Body of pancreas (tissue), 4 donors: ENCODE measurements around the gene ABHD17A. TPM values are rescaled to one million over a fixed set of nuclear protein-coding genes. Genes with fewer than 3 reads are reported as not detected.

Experiments
- ATAC-seq: fragments of 150-250 bp; one replicate; pipeline ENCODE4 v1.9.1; 2016
- DNase-seq, 4 donors: peaks; one replicate each; pipeline ENCODE4 v3.0.0-alpha.2; 2019
- H3K27ac ChIP-seq, 4 donors: fragments of 200-600 bp; sonication (generic); 1 replicate in 3 of 4; 2 replicates in 1 of 4; pipeline versions ENCODE4 v1.5.1 to v1.6.1; 2016 to 2019; ENCODE audit warnings: mild to moderate bottlenecking in 1 of 4, mixed read lengths in 1 of 4, moderate library complexity in 1 of 4
- H3K27me3 ChIP-seq, 2 donors: fragments of 200-600 bp; sonication (generic); one replicate each; pipeline ENCODE4 v1.6.0; 2016; ENCODE audit warnings: mild to moderate bottlenecking in 1 of 2
- H3K36me3 ChIP-seq, 2 donors: fragments of 200-600 bp; sonication (generic); replicated peaks in 1 of 2; 2 replicates each; pipeline ENCODE4 v1.5.1; 2016; ENCODE audit warnings: low read depth in 2 of 2; ENCODE audit not compliant: insufficient read depth in 1 of 2
- H3K4me1 ChIP-seq: fragments of 200-600 bp; sonication (generic); one replicate; pipeline ENCODE4 v1.6.0; 2016
- H3K4me3 ChIP-seq, 2 donors: fragments of 200-600 bp; sonication (generic); 1 replicate in 1 of 2; 2 replicates in 1 of 2; pipeline ENCODE4 v1.5.1; 2016 to 2019
- H3K9me3 ChIP-seq, 3 donors: fragments of 200-600 bp; sonication (generic); 1 replicate in 2 of 3; 2 replicates in 1 of 3; pipeline ENCODE4 v1.5.1; 2016
- POLR2A ChIP-seq, 3 donors: fragments of 450-650 bp; IDR thresholded peaks; one replicate each; pipeline ENCODE4 v1.6.1; 2016; ENCODE audit warnings: antibody characterized with exemption in 3 of 3, mild to moderate bottlenecking in 2 of 3
- WGBS, 2 donors: methylation state at CpG; one replicate each; pipeline ENCODE4 v1.1.5; 2017; 5-methylcytosine and 5-hydroxymethylcytosine counted together
- intact Hi-C: fragments of 100-400 bp; cut with DNase I; formaldehyde crosslinking; loops from one replicate; pipeline ENCODE4 v1.15.1; 2023
- total RNA-seq, 2 donors: library from RNA; depleted of rRNA; stranded (reverse); fragments of >200 nt; gene quantifications; one replicate each; pipeline ENCODE4 v1.1.0, GENCODE V29; 2016
- TF ChIP-seq, protein P1 (sequence below), 7 experiments: fragments of 450-650 bp in 4 of 7; fragments of 200-600 bp in 3 of 7; sonication (generic) in 3 of 7; IDR thresholded peaks; one replicate each; pipeline ENCODE4 v1.5.1; 2016 to 2019; ENCODE audit warnings: antibody characterized with exemption in 7 of 7

Gene ABHD17A
- total RNA-seq, 2 donors from 2014 or later: 56.8 to 100 TPM

DNA sequence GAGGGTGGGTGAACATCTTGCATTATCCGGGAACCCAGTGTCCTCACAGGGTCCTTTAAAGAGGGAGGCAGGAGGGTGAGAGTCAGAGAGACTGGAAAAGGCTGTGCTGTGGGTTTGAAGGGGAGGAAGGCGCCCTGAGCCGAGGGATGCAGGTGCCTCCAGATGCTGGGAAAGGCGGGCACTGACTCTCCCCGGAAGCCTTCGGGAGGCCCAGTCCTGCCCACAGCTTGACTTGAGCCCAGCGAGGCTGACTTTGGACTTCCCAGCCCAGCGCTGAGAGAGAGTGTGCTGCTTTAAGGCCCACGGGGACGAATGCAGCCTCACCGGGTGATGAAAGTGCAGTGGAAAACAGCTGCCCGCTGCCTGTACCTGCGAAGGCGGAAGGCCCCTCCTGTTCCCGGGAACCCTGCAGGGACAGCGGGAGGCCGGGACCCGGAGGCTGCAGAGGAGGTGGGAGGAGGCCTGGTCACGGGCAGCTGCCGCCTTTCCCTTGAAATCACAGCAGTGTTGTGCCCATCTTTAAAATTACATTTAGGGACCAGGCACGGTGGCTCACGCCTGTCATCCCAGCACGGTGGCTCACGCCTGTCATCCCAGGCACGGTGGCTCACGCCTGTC lies 53.1 kb downstream of the ABHD17A start:
- Histone ChIP-seq H3K4me1 (peaks cover 21% of the 10 kb centered on the region), H3K4me3 (no peak overlapping the region), H3K36me3 (no peaks in the 10 kb centered on the region), H3K27me3 (no peaks in the 10 kb centered on the region), H3K27ac (no peak overlapping the region), H3K9me3 (no peaks in the 10 kb centered on the region)
- ATAC-seq (no peak), DNase-seq (no peak)
- TF ChIP-seq, protein P1, sequence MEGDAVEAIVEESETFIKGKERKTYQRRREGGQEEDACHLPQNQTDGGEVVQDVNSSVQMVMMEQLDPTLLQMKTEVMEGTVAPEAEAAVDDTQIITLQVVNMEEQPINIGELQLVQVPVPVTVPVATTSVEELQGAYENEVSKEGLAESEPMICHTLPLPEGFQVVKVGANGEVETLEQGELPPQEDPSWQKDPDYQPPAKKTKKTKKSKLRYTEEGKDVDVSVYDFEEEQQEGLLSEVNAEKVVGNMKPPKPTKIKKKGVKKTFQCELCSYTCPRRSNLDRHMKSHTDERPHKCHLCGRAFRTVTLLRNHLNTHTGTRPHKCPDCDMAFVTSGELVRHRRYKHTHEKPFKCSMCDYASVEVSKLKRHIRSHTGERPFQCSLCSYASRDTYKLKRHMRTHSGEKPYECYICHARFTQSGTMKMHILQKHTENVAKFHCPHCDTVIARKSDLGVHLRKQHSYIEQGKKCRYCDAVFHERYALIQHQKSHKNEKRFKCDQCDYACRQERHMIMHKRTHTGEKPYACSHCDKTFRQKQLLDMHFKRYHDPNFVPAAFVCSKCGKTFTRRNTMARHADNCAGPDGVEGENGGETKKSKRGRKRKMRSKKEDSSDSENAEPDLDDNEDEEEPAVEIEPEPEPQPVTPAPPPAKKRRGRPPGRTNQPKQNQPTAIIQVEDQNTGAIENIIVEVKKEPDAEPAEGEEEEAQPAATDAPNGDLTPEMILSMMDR (IDR thresholded peaks at IDR 0.05): no peak
- 85 to 97% methylated on average over 7 to 22 of the region's 26 CpGs for WGBS, 2 donors
- intact Hi-C loops: no loop called here

DNA sequence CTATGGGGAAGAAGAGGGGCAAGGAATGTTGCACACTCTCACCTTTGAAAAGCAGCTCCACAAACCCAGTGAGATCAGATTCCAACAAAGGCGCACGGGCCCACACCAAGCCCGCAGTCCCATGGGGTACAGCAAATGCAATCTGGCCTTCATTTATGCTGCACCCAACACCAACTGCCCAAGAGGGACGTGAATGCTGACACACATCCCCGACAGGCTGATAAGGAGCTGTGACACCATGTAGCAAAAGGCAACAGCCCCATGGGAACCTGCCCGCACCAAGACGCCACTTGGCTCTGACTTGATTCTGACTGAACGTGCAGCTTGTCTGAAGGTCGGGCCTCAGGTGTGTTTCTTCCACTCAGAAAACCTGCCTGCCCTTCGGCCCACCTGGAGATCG lies 54.3 kb downstream of the ABHD17A start:
- DNase-seq (no peak), ATAC-seq (no peak)
- TF ChIP-seq POLR2A (IDR thresholded peaks at IDR 0.05): no peak
- TF ChIP-seq, protein P1 (IDR thresholded peaks at IDR 0.05): no peak
- Histone ChIP-seq H3K36me3 (no peaks in the 10 kb centered on the region), H3K4me1 (peaks cover 29% of the 10 kb centered on the region), H3K27me3 (no peaks in the 10 kb centered on the region), H3K27ac (no peak overlapping the region), H3K9me3 (no peaks in the 10 kb centered on the region), H3K4me3 (no peak overlapping the region)
- 66 to 72% methylated on average over 8 to 11 of the region's 11 CpGs for WGBS, 2 donors
- intact Hi-C loops: no loop called here

DNA sequence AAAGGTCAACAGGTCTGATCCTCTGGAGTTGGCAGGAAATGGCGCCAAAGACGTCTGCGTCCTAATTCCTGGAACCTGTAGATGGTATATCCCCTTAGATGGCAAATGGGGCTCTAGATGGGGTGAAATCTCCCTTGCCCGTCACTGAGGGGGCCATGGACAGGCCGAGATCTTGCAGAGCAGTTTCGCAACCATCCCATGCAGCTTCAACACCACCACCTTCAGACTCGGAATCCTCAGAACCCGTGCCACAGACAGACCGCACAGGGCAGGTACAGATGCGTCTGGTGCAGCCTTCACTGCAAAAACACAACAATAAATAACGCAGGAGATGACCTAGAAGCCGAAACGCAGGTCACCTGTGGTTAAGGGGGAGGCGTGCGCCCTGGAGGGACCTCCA lies 54.7 kb downstream of the ABHD17A start:
- H3K27ac ChIP-seq: no peak overlapping the region
- no peaks in the 10 kb centered on the region for H3K9me3 ChIP-seq
- intact Hi-C loops: no loop called here
- TF ChIP-seq, protein P1 (IDR thresholded peaks at IDR 0.05): no peak
- TF ChIP-seq POLR2A (IDR thresholded peaks at IDR 0.05): no peak
- ATAC-seq (no peak), DNase-seq (no peak)
- peaks cover 32% of the 10 kb centered on the region for H3K4me1 ChIP-seq
- WGBS, 2 donors: 87 to 90% methylated on average over 14 to 15 of the region's 15 CpGs
- H3K4me3 ChIP-seq: no peak overlapping the region
- no peaks in the 10 kb centered on the region for H3K27me3 ChIP-seq
- no peaks in the 10 kb centered on the region for H3K36me3 ChIP-seq

DNA sequence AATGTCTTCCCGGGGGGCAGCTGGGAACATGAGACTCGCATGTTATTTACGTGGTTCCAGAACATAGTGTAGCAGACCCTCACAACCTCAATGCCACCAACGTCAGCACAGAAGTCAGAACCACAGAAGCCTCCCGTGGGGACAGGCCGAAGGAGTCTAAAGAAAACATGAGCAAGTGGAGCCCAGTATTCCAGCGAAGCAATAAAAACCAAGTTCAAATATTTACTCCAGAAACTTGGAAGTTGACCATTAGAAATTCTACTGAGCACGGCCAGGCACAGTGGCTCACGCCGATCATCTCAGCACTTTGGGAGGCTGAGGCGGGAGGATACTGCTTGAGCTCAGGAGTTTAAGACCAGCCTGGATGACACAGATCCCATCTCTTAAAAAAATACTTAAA lies 55.3 kb downstream of the ABHD17A start:
- Histone ChIP-seq H3K36me3 (no peaks in the 10 kb centered on the region), H3K4me1 (peaks cover 31% of the 10 kb centered on the region), H3K4me3 (no peak overlapping the region), H3K27me3 (no peaks in the 10 kb centered on the region), H3K27ac (no peak overlapping the region), H3K9me3 (no peaks in the 10 kb centered on the region)
- WGBS, 2 donors: 85 to 90% methylated on average over 11 of the region's 11 CpGs
- intact Hi-C loops: no loop called here
- no peak for TF ChIP-seq POLR2A (IDR thresholded peaks at IDR 0.05)
- TF ChIP-seq, protein P1 (IDR thresholded peaks at IDR 0.05): no peak
- no peak for DNase-seq
- no peak for ATAC-seq
